Gastrocnemius medialis (tissue), 4 donors: ENCODE measurements around the gene HLA-DRB1.

Experiments
- POLR2A ChIP-seq, 2 donors: fragments of 450-650 bp; IDR thresholded peaks; one replicate each; pipeline ENCODE4 v1.6.1; 2017; ENCODE audit warnings: antibody characterized with exemption in 2 of 2, mild to moderate bottlenecking in 2 of 2, moderate library complexity in 2 of 2
- TF ChIP-seq, protein P1 (sequence below), 5 experiments: fragments of 450-650 bp in 3 of 5; fragments of 200-600 bp in 2 of 5; sonication (generic) in 2 of 5; IDR thresholded peaks in 4 of 5; conservative IDR thresholded peaks in 1 of 5; 1 replicate in 4 of 5; 2 replicates in 1 of 5; pipeline ENCODE4 v1.5.1; 2016 to 2019; ENCODE audit warnings: antibody characterized with exemption in 5 of 5, mild to moderate bottlenecking in 3 of 5, moderate library complexity in 3 of 5

DNA sequence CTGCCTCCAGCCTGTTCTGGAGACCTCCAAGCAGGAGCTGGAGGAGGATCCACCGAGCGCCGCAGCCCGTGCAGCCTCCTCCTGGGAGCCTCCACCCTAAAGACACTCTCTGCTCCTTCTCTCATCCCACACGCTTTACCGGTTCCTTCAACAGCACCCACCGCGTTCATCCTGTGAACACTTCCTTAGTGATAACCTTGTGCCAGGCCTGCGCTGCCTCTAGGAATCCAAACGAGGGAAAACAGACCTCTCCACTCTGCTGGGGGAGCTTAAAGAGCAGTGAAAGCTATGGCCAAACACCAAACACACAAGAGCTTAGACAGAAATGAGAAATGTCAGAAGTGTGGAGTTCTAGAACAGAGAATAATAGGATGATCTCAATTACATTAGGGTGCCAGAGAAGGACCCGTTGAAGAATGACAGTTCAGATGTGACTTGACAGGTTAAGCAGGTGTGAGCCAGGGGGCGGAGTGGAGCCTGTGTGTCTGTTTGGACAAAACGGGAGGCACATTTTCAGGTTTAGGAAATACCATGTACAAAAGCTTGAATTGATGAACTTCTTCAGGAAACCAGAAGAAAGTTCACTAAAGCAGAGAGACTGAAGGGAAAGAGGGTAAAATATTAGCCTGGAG is 31.1 kb downstream of the HLA-DRB1 start:
- TF ChIP-seq, protein P1, sequence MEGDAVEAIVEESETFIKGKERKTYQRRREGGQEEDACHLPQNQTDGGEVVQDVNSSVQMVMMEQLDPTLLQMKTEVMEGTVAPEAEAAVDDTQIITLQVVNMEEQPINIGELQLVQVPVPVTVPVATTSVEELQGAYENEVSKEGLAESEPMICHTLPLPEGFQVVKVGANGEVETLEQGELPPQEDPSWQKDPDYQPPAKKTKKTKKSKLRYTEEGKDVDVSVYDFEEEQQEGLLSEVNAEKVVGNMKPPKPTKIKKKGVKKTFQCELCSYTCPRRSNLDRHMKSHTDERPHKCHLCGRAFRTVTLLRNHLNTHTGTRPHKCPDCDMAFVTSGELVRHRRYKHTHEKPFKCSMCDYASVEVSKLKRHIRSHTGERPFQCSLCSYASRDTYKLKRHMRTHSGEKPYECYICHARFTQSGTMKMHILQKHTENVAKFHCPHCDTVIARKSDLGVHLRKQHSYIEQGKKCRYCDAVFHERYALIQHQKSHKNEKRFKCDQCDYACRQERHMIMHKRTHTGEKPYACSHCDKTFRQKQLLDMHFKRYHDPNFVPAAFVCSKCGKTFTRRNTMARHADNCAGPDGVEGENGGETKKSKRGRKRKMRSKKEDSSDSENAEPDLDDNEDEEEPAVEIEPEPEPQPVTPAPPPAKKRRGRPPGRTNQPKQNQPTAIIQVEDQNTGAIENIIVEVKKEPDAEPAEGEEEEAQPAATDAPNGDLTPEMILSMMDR (IDR thresholded peaks at IDR 0.05 in 4 of 5, conservative IDR thresholded peaks at IDR 0.05 in 1 of 5) = no peak
- no peak for TF ChIP-seq POLR2A (IDR thresholded peaks at IDR 0.05)
